Loucy (cell line): ENCODE data around the gene CAMK2A.

ENCODE experiments used
- H2AFZ ChIP-seq: fragments of 200-600 bp; sonication (generic); 2 replicates; pipeline ENCODE4 v1.6.0; 2016; ENCODE audit warnings: antibody characterized with exemption, mild to moderate bottlenecking, low read length, moderate library complexity
- H3F3A ChIP-seq: fragments of 200-600 bp; 2 replicates; pipeline ENCODE4 v1.6.0; 2016; ENCODE audit warnings: antibody characterized with exemption, low read depth, mild to moderate bottlenecking
- H3K27me3 ChIP-seq: fragments of 200-600 bp; sonication (generic); 2 replicates; pipeline ENCODE4 v1.6.1; 2014; ENCODE audit warnings: low read length, mild to moderate bottlenecking; ENCODE audit not compliant: insufficient read depth, poor library complexity, severe bottlenecking
- H3K36me3 ChIP-seq: fragments of 200-600 bp; sonication (generic); 2 replicates; pipeline ENCODE4 v1.6.1; 2016; ENCODE audit warnings: low read length; ENCODE audit not compliant: insufficient read depth
- H3K4me1 ChIP-seq: fragments of 200-600 bp; sonication (generic); 2 replicates; pipeline ENCODE4 v1.5.1; 2014; ENCODE audit warnings: low read length, mild to moderate bottlenecking; ENCODE audit not compliant: insufficient read depth, poor library complexity, severe bottlenecking
- H3K4me2 ChIP-seq: fragments of 200-600 bp; sonication (generic); 2 replicates; pipeline ENCODE4 v1.6.0; 2014; ENCODE audit warnings: antibody characterized with exemption, low read length, low read depth, mild to moderate bottlenecking; ENCODE audit not compliant: poor library complexity, severe bottlenecking
- H3K4me3 ChIP-seq: fragments of 200-600 bp; sonication (generic); 2 replicates; pipeline ENCODE4 v1.5.1; 2014; ENCODE audit warnings: low read length, mild to moderate bottlenecking, mixed read lengths; ENCODE audit not compliant: poor library complexity, severe bottlenecking
- H3K79me2 ChIP-seq: fragments of 200-600 bp; sonication (generic); 2 replicates; pipeline ENCODE4 v1.6.1; 2014; ENCODE audit warnings: low read length; ENCODE audit not compliant: insufficient read depth
- H3K9ac ChIP-seq: fragments of 200-600 bp; sonication (generic); 2 replicates; pipeline ENCODE4 v1.6.0; 2014; ENCODE audit warnings: mild to moderate bottlenecking, low read depth, low read length, moderate library complexity; ENCODE audit not compliant: poor library complexity, severe bottlenecking
- H3K9me2 ChIP-seq: fragments of 200-600 bp; sonication (generic); replicated peaks from 2 replicates; pipeline ENCODE4 v1.6.1; 2016; ENCODE audit warnings: low read depth, low read length, mixed read lengths
- H3K9me3 ChIP-seq: fragments of 200-600 bp; sonication (generic); 2 replicates; pipeline ENCODE4 v1.6.1; 2014; ENCODE audit warnings: mild to moderate bottlenecking, antibody characterized with exemption, low read length, low read depth; ENCODE audit not compliant: insufficient read depth
- H4K20me1 ChIP-seq: fragments of 200-600 bp; sonication (generic); 2 replicates; pipeline ENCODE4 v1.6.0; 2014; ENCODE audit warnings: antibody characterized with exemption, low read length, mild to moderate bottlenecking; ENCODE audit not compliant: insufficient read depth, poor library complexity, severe bottlenecking
- EZH2phosphoT487 ChIP-seq: fragments of 200-600 bp; IDR thresholded peaks from 2 replicates; pipeline ENCODE4 v1.6.1; 2018; ENCODE audit warnings: antibody characterized with exemption, mild to moderate bottlenecking, moderate library complexity, borderline replicate concordance
- TF ChIP-seq, protein P1 (sequence below): fragments of 200-600 bp; sonication (generic); conservative IDR thresholded peaks from 2 replicates; pipeline ENCODE4 v1.5.1; 2014; ENCODE audit warnings: mild to moderate bottlenecking, antibody characterized with exemption, low read length

Gene CAMK2A

DNA sequence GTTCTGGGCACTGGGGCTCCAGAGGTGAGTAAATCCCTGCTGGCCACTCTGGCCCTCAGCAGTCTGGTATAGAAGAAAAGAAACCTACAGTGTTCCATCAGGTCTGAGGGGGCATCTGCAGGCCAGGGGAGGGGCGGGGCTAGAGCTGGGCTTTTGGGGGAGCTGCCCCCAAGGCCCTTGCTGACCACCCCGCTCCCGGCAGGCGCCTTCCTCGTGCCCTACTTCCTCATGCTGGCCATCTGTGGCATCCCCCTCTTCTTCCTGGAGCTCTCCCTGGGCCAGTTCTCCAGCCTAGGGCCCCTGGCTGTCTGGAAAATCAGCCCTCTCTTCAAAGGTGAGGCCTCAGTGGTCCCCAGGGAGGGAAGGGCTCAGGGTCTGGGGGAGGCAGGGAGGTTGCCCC, 93.1 kb downstream of the CAMK2A start:
- Histone ChIP-seq H3K27me3 (no peaks in the 10 kb centered on the region), H2AFZ (no peak overlapping the region), H3K36me3 (no peaks in the 10 kb centered on the region), H3K9ac (no peak overlapping the region), H3K9me3 (no peaks in the 10 kb centered on the region), H3K4me2 (no peak overlapping the region), H3K9me2 (no peaks in the 10 kb centered on the region), H3K79me2 (no peaks in the 10 kb centered on the region), H3F3A (no peaks in the 10 kb centered on the region), H3K4me1 (no peaks in the 10 kb centered on the region), H4K20me1 (no peaks in the 10 kb centered on the region), H3K4me3 (no peak overlapping the region)
- no peak for TF ChIP-seq EZH2phosphoT487
- TF ChIP-seq, protein P1, sequence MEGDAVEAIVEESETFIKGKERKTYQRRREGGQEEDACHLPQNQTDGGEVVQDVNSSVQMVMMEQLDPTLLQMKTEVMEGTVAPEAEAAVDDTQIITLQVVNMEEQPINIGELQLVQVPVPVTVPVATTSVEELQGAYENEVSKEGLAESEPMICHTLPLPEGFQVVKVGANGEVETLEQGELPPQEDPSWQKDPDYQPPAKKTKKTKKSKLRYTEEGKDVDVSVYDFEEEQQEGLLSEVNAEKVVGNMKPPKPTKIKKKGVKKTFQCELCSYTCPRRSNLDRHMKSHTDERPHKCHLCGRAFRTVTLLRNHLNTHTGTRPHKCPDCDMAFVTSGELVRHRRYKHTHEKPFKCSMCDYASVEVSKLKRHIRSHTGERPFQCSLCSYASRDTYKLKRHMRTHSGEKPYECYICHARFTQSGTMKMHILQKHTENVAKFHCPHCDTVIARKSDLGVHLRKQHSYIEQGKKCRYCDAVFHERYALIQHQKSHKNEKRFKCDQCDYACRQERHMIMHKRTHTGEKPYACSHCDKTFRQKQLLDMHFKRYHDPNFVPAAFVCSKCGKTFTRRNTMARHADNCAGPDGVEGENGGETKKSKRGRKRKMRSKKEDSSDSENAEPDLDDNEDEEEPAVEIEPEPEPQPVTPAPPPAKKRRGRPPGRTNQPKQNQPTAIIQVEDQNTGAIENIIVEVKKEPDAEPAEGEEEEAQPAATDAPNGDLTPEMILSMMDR = no peak

DNA sequence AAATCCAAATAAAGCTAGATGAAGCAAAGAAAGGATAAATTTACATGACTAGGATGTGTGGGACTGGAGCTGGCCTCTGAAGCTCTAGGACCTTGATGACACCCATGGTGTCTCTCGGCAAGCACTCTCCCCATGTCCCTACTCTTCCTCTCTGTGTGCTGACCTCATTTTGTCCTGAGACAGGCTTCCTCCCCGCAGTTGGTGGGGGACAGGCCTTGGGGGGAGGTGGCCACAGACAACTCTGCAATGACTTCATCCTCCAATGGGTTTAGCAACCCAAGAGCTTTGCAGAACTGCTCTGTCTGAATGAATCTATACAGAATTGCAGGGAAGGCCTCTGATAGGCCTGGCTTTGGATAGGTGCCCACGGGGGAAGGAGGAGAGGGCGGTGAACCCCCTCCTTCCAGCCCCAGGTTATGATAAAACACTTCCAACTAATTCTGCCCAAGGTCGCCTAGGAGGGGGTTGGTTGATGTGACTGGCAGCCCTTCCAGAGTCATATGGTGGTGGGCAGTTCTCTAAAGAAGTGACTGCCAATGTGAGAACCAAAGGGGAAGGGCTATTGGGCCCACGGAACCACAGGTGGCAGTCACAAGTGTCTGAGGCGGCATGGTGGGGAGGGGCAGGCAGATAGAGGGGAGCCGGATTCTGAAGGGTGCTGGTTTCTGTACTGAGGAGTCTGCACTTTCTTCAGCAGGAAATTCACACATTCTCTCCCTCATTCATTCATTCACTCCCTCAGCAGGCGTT, 93.7 kb downstream of the CAMK2A start:
- TF ChIP-seq, protein P1 = no peak
- no peak for TF ChIP-seq EZH2phosphoT487

DNA sequence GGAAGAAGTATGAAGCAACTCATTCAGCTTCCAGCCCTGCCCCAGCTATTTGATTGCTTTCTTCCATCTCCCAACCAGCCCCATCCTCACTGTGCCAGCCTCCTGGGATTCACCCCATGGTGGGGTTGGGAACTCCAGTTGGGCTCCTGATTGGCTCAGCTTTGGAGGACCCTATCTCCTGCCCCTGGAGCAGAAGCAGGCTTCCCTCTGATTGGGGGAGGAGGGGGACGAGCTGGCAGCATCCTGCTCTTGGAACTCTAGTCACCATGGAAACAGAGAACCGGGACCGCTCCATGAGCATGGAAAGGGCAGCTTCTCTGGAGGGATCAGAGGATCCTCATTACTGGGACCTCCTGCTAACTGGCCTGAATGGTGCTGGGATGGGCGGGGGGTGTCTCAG, 97.1 kb downstream of the CAMK2A start:
- TF ChIP-seq, protein P1 = no peak
- no peak for TF ChIP-seq EZH2phosphoT487
- Histone ChIP-seq H3K27me3 (no peaks in the 10 kb centered on the region), H3K79me2 (no peaks in the 10 kb centered on the region), H3K4me2 (no peak overlapping the region), H3K4me1 (no peaks in the 10 kb centered on the region), H3K9ac (no peak overlapping the region), H3K9me2 (no peaks in the 10 kb centered on the region), H2AFZ (no peak overlapping the region), H3K36me3 (no peaks in the 10 kb centered on the region), H3K9me3 (no peaks in the 10 kb centered on the region), H4K20me1 (no peaks in the 10 kb centered on the region), H3F3A (no peaks in the 10 kb centered on the region), H3K4me3 (no peak overlapping the region)

More for the DNA sequence above, 93.7 kb downstream of the CAMK2A start:
- no peaks in the 10 kb centered on the region for H3K79me2 ChIP-seq
- H3K36me3 ChIP-seq = no peaks in the 10 kb centered on the region
- no peaks in the 10 kb centered on the region for H3K4me1 ChIP-seq
- no peak overlapping the region for H3K9ac ChIP-seq
- H3F3A ChIP-seq = no peaks in the 10 kb centered on the region
- H3K9me3 ChIP-seq = no peaks in the 10 kb centered on the region
- no peaks in the 10 kb centered on the region for H3K27me3 ChIP-seq
- H3K4me2 ChIP-seq = no peak overlapping the region
- no peaks in the 10 kb centered on the region for H4K20me1 ChIP-seq
- H2AFZ ChIP-seq = no peak overlapping the region
- no peaks in the 10 kb centered on the region for H3K9me2 ChIP-seq
- H3K4me3 ChIP-seq = no peak overlapping the region
